IPS-NIHi7 (cell line): ENCODE measurements around the gene DCAF12L1.

ENCODE experiments used
- DNase-seq: peaks from one replicate; pipeline ENCODE4 v3.0.0; 2012; ENCODE audit warnings: mixed read lengths; ENCODE audit errors: extremely low spot score

Gene DCAF12L1

DNA sequence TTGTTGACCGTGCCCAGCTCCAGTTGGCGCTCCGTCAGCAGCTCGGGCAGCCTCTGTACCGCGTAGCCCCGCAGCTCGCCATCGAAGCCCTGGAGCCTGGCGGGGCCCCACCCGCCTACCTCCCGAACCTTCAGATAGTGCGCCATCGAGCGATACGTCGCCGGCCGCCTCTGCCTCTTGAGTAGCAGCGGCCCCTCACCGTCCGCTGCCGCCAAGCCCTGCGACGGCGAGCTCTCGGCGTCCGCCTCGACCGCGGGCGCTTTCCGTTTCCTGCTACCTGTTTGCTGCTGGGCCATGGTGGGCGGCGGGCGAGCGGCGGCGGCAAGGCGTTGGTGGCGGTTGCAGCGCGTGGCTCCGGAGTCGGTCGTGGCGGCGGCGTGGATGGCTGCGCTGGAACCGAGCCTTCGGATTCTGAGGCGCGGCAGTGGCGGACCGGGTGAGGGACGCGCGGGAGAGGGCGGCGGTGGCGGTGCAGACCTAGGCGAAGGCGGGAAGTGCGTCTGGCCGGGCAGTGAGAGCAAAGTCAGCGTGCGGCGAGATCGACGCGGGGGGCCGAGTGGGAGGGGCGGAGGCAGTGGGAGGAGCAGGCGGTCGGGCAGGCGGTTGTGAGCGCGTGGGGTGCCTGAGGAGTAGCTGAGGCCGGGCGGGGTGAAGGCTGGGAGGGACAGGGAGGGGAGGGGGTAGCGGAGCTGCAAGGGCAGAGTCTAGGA, at the start of gene DCAF12L1:
DCAF12L1 (minus strand) TSS at position 502 of the 710 bp plus-strand sequence; CDS start at position 296, 206 bp downstream.
- peak; percentile 16 for DNase-seq

DNA sequence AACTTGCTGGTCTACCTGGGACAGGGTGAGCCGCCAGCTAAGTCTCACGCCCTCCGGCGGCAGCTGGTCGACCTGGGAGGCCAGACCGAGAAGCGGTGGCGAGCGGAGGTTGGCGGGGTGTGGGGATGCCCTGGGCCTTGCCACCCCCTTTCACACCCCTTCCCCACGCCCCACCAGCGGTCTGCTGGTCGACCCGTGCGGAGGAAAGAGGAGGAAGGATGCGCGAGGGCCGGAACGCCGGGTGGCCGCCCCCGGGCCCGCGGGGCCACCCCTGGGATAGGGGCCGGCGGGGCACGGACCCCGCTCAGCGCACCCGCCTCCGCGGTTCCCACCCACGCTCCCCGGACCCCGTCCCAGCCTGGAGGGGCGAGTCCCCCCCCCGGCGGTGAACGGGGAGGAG, 28.3 kb upstream of the DCAF12L1 start:
- no peak for DNase-seq

DNA sequence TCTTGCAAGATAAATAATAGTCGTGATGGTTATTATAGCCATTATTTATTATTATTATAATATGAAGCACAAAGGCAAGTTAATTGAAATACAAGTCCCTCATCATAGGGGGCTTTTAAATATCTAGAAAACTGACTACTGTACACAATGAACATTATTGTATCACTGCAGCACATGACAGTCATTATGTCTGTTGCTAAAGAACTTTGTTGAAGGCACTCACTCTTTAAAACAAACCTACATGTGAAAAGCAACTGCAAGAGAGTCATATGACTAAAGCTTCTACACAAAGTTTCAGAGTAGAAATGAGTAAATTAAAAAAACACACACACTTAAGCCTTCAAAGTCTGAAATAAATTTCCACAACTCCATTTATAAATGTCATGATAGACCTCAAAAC, 23.3 kb upstream of the DCAF12L1 start:
- no peak for DNase-seq

DNA sequence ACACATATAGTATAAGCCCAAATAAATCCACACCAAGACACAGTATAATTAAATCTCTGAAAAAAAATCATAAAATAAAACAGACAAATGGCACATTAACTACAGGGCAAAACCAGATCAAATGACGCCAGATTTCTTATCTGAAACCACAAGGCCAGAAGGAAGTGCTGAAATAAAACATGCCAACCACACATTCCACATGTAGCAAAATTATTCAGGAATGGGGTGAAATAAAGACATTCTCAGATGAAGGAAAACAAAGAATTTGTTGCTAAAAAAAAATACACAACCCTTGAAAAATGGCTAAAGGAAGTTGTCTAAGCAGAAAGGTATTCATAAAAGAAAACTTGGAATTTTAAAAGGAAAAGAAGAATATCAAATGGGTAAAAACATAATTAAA, 4.5 kb upstream of the DCAF12L1 start:
- DNase-seq: no peak

DNA sequence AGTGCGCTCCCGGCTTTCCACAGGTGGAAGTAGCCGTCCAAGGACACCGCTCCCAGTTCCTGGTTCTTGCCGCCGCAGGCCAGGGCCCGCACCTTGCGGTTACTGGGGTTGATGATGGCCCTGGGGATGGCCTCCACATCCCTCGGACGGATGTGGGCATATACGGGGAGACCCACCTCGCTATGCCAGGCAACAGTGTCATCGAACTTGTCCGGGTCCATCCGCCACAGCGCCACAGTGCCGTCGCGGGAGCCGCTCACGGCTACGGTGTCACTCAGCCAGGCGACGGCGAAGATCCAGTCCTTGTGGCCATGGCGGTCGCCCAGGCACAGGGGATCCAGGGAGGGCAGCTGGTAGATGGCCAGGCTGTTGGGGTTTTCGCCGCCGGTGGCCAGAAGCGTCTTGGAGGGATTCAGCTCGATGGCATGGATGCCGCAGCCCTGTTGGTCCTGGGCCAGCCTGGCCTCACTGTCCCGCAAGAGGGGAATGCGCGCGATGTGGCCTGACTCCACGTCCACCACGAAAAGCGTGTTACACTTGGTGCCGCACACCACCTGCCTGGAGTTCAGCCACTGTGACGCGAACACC, 795 bp downstream of the DCAF12L1 start:
- DNase-seq: no peak

DNA sequence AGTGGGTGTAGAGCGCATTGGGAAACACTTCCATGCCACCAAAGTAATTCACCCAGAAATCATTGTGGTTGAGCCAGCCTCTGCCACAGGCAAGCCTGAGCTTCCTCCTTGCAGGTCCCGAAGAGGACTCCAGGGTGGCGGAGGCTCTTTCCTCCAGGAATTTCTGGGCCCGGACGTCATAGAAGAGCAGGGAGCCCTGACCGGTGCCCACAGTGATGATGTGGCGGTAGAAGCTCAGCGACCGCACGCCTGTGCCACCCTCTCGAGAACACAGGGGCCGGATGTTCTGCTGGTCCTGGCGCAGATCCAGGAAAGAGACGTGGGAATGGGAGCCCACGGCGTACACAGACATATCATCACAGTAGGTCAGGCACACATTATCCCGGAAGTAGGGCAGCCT, 1.3 kb downstream of the DCAF12L1 start:
- no peak for DNase-seq

DNA sequence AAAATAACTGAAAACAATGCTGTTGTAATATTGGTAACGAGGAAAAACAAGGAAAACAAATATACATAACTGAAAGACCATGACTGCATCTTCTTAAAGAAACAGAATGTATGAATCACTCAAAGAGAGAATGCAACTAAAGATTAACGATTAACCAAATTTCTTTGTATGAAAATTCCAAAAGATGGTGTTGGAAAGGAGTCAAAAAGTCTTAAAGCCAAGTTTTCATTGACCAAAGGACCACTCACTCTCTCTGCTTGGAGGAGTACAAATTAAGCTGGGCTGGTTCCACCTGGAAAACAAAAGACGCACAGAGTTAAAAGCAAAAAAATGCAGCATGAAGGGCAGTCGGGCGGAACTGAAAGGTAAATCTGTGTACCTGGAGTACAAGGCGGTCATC, 1.8 kb downstream of the DCAF12L1 start:
- no peak for DNase-seq

DNA sequence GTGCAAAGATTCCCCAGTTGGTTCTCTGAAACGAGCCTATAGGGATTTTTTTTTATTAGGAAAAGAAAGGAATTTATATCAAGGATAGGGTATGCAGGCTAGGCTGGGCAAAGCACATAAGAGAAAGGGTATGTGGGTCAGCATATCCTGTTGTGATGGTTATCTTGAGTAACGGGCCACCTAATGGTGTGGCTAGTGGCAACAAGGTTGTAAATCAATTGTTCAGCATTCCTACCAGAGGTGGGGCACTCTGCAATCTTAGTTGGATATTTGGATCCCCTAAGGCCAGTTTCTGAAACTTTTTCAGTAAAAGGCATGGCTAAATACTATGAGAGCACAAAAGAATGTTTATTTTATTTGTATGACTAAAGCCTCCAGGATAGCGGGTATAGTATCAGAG, 42.7 kb downstream of the DCAF12L1 start:
- peak; percentile 7 for DNase-seq
